SU-DHL-6 (cell line): ENCODE results near the gene TMEM97.

Source experiments
- CTCF ChIP-seq: fragments of 200-600 bp; sonication (generic); IDR thresholded peaks from one replicate; pipeline ENCODE4 v1.5.1; 2017; ENCODE audit warnings: antibody characterized with exemption, mild to moderate bottlenecking, low read length, moderate library complexity; ENCODE audit not compliant: insufficient read depth, poor library complexity, severe bottlenecking
- EZH2phosphoT487 ChIP-seq: fragments of 200-600 bp; sonication (generic), shearing (Covaris generic); conservative IDR thresholded peaks from 2 replicates; pipeline ENCODE4 v1.6.1; 2018; ENCODE audit warnings: mild to moderate bottlenecking, antibody characterized with exemption, low read length, moderate library complexity, mixed read lengths

- TF ChIP-seq CTCF: no peak
- no peak for TF ChIP-seq EZH2phosphoT487
Measured at GRCh38 chr17:28370035-28370743, 51.2 kb downstream of the TMEM97 start, which contains the start of gene VTN.
